Effector memory CD4-positive, alpha-beta T cell (primary cell): ENCODE data around the gene VPS4B.

Experiments used
- DNase-seq, 3 donors: peaks; one replicate each; pipeline ENCODE4 v3.0.0-alpha.2; 2020
- H3K27ac ChIP-seq: 2 replicates; pipeline ENCODE4 v1.7.0; 2013; ENCODE audit warnings: mild to moderate bottlenecking, low read length, moderate library complexity; ENCODE audit not compliant: insufficient read depth, poor library complexity, severe bottlenecking
- H3K27me3 ChIP-seq: replicated peaks from 2 replicates; pipeline ENCODE4 v1.7.0; 2013; ENCODE audit warnings: mild to moderate bottlenecking, low read length; ENCODE audit not compliant: insufficient read depth, control insufficient read depth, poor library complexity, severe bottlenecking
- H3K36me3 ChIP-seq: 2 replicates; pipeline ENCODE4 v1.7.0; 2013; ENCODE audit warnings: mild to moderate bottlenecking, low read length, moderate library complexity; ENCODE audit not compliant: control insufficient read depth, insufficient read depth
- H3K4me1 ChIP-seq: 2 replicates; pipeline ENCODE4 v1.7.0; 2013; ENCODE audit warnings: low read length, mild to moderate bottlenecking; ENCODE audit not compliant: control insufficient read depth, insufficient read depth, poor library complexity, severe bottlenecking
- H3K4me3 ChIP-seq: 2 replicates; pipeline ENCODE4 v1.7.0; 2013; ENCODE audit warnings: low read length, low read depth, mild to moderate bottlenecking; ENCODE audit not compliant: insufficient read depth, poor library complexity, severe bottlenecking
- H3K9me3 ChIP-seq: 2 replicates; pipeline ENCODE4 v1.7.0; 2013; ENCODE audit warnings: mild to moderate bottlenecking, low read length, moderate library complexity; ENCODE audit not compliant: control insufficient read depth

VPS4B gene

DNA sequence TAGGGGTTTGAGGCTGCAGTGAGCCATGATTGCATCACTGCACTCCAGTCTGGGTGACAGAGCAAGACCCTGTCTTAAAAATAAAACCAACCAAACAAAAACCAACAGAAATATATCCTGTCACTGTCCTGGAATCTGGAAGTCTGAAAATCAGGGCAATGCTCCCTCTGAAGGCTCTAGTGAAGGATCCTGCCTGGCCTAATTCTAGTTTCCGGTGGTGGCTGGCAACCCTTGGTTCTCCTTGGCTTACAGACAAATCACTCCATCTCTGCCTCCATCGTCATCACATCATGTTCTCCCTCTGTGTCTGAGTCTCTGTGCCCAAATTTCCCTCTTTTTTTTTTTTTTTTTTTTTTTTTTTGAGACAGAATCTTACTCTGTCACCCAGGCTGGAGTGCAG, 15.9 kb upstream of the VPS4B start:
- H3K27me3 ChIP-seq: no peaks in the 10 kb centered on the region
- H3K4me3 ChIP-seq: no peak overlapping the region
- peaks cover 3% of the 10 kb centered on the region for H3K4me1 ChIP-seq
- H3K36me3 ChIP-seq: no peaks in the 10 kb centered on the region
- no peak overlapping the region for H3K27ac ChIP-seq
- no peaks in the 10 kb centered on the region for H3K9me3 ChIP-seq
- no peak for DNase-seq

GRCh38 chr18:63433334-63433866, 11.1 kb upstream of the VPS4B start:
- no peaks in the 10 kb centered on the region for H3K27me3 ChIP-seq
- H3K4me3 ChIP-seq: no peak overlapping the region
- no peak for DNase-seq
- H3K9me3 ChIP-seq: no peaks in the 10 kb centered on the region
- H3K4me1 ChIP-seq: no peaks in the 10 kb centered on the region
- H3K36me3 ChIP-seq: no peaks in the 10 kb centered on the region
- no peak overlapping the region for H3K27ac ChIP-seq

GRCh38 chr18:63431180-63431579, 8.9 kb upstream of the VPS4B start:
- DNase-seq: no peak
- no peaks in the 10 kb centered on the region for H3K4me1 ChIP-seq
- no peaks in the 10 kb centered on the region for H3K36me3 ChIP-seq
- no peak overlapping the region for H3K4me3 ChIP-seq
- no peaks in the 10 kb centered on the region for H3K9me3 ChIP-seq
- no peaks in the 10 kb centered on the region for H3K27me3 ChIP-seq
- no peak overlapping the region for H3K27ac ChIP-seq

GRCh38 chr18:63430526-63430925, 8.2 kb upstream of the VPS4B start:
- no peaks in the 10 kb centered on the region for H3K36me3 ChIP-seq
- H3K27me3 ChIP-seq: no peaks in the 10 kb centered on the region
- H3K4me1 ChIP-seq: no peaks in the 10 kb centered on the region
- H3K9me3 ChIP-seq: no peaks in the 10 kb centered on the region
- H3K27ac ChIP-seq: no peak overlapping the region
- no peak for DNase-seq
- no peak overlapping the region for H3K4me3 ChIP-seq

GRCh38 chr18:63427558-63427957, 5.3 kb upstream of the VPS4B start:
- Histone ChIP-seq H3K4me3 (no peak overlapping the region), H3K4me1 (no peaks in the 10 kb centered on the region), H3K36me3 (no peaks in the 10 kb centered on the region), H3K9me3 (no peaks in the 10 kb centered on the region), H3K27ac (no peak overlapping the region), H3K27me3 (no peaks in the 10 kb centered on the region)
- no peak for DNase-seq

- DNase-seq: no peak
- Histone ChIP-seq H3K27ac (peak overlapping the region; percentile 95), H3K36me3 (no peaks in the 10 kb centered on the region), H3K27me3 (no peaks in the 10 kb centered on the region), H3K9me3 (no peaks in the 10 kb centered on the region), H3K4me1 (peaks cover 7% of the 10 kb centered on the region), H3K4me3 (peak overlapping the region; percentile 98)
Measured at GRCh38 chr18:63422864-63423304, 608 bp upstream of the VPS4B start.

DNA sequence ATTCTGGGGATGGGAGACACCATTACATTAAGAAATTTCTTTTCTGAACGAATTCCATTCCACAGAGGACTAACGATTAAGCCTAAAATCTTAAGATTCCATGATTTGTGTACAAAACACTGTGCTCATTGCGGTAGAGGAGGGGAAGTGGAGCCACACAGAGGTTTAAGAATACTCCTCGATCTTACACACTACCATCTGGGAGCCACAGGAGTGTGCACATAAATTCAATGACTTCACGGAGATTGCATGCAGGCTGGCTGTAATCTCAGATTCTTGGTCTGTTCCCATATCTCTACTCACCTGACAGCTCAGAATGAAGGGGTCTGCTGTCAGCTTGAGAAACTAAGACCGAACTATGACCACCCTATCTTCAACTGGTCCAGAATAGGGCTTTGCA, 762 bp downstream of the VPS4B start:
- peak overlapping the region; percentile 95 for H3K27ac ChIP-seq
- no peak for DNase-seq
- peak overlapping the region; percentile 98 for H3K4me3 ChIP-seq
- no peaks in the 10 kb centered on the region for H3K9me3 ChIP-seq
- H3K36me3 ChIP-seq: peaks cover 4% of the 10 kb centered on the region
- no peaks in the 10 kb centered on the region for H3K27me3 ChIP-seq
- H3K4me1 ChIP-seq: peaks cover 7% of the 10 kb centered on the region

- H3K4me3 ChIP-seq: no peak overlapping the region
- no peaks in the 10 kb centered on the region for H3K27me3 ChIP-seq
- no peak overlapping the region for H3K27ac ChIP-seq
- no peaks in the 10 kb centered on the region for H3K9me3 ChIP-seq
- DNase-seq: no peak
- peaks cover 14% of the 10 kb centered on the region for H3K4me1 ChIP-seq
- peaks cover 46% of the 10 kb centered on the region for H3K36me3 ChIP-seq
Measured at GRCh38 chr18:63412953-63413352, 9.3 kb downstream of the VPS4B start.

DNA sequence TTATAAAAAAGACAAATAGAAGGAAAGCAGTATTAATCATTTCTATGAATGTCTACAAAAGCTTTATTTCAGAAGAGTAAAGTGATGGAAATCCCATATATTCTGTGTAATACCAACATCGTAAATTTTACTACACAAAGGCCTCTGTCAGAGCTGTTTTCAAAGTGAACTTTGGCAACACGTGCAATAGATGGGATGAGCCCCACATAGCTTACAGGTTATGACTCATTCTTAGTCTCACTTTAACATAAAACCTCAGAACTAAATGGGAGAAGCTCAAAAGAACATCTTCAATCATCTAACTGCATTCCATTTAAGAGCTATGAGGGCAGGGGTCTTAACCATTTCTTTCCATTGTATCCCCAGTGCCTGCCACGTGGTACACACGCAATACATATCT, 11.5 kb downstream of the VPS4B start:
- Histone ChIP-seq H3K27me3 (no peaks in the 10 kb centered on the region), H3K9me3 (no peaks in the 10 kb centered on the region), H3K27ac (no peak overlapping the region), H3K4me3 (no peak overlapping the region), H3K36me3 (peaks cover 54% of the 10 kb centered on the region), H3K4me1 (peaks cover 14% of the 10 kb centered on the region)
- DNase-seq: no peak

DNA sequence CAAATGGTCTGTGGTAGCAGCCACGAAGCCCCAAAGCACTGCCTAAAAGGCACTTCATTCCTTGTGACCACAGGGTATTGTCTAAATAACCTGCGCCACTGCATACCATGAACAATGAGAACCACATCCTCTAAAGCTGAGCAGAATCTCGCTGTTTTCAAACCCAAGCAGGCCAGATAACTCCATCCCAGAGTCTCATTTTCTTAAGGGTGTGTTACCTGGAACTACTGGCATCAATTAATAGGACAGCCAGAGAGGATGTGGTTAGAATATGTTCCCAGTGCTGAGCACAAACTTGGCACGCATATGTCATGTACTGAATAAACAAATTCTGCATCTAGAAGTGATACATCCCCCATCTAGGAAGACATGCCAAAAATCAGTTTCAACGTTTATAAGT, 13.0 kb downstream of the VPS4B start:
- H3K27ac ChIP-seq: no peak overlapping the region
- DNase-seq: no peak
- H3K4me1 ChIP-seq: peaks cover 14% of the 10 kb centered on the region
- H3K9me3 ChIP-seq: no peaks in the 10 kb centered on the region
- no peaks in the 10 kb centered on the region for H3K27me3 ChIP-seq
- peaks cover 56% of the 10 kb centered on the region for H3K36me3 ChIP-seq
- no peak overlapping the region for H3K4me3 ChIP-seq
